RCC 7860 (cell line): ENCODE data around the gene CLDN10.
A peak's percentile ranks its signal among the peaks of the same experiment; 100 is the strongest.
"Not testable (repeated sequence)": the region's sequence is repeated elsewhere in the genome, so short reads cannot be mapped to it uniquely, and the experiment has no call there.

Source experiments
- DNase-seq: peaks from one replicate; pipeline ENCODE4 v3.0.0-alpha.2; 2015; ENCODE audit warnings: low spot score
- FAIRE-seq: peaks from 2 replicates; lab custom pipeline; 2012; peaks lifted over from hg19 to GRCh38; lab: Jason Lieb, UNC

The CLDN10 gene

GRCh38 chr13:95552539-95553441, at the start of gene CLDN10:
Gene CLDN10, plus strand, starts transcription at chr13:95552720. Its CDS starts 34 bp downstream, at chr13:95552754.
- no peak for DNase-seq
- FAIRE-seq, result no peak

- DNase-seq (no peak), FAIRE-seq (no peak)
Observed at GRCh38 chr13:95503662-95504061, 48.9 kb upstream of the CLDN10 start.

- no peak for FAIRE-seq
Observed at GRCh38 chr13:95505265-95505664, 47.3 kb upstream of the CLDN10 start.

DNA sequence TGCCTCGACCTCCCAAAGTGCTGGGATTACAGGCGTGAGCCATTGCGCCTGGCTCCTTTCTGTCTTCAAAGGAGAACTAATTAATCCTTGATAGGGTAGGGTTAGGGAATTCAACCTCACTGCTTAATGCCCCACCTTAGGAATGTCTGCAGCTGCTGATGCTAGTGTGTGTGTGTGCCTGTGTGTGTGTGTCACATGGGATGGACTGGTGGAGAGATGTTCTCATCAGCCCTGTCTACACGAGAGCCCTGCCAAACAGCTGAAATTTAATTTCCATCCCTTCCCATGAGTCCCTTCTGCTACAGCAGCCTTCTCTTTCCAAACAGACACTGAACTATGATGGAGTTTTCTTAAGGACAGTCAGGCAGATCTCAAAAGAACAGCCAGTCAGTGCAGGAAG, 46.5 kb upstream of the CLDN10 start:
- no peak for FAIRE-seq
- no peak for DNase-seq

More at GRCh38 chr13:95505265-95505664, 47.3 kb upstream of the CLDN10 start:
- DNase-seq, result no peak

DNA sequence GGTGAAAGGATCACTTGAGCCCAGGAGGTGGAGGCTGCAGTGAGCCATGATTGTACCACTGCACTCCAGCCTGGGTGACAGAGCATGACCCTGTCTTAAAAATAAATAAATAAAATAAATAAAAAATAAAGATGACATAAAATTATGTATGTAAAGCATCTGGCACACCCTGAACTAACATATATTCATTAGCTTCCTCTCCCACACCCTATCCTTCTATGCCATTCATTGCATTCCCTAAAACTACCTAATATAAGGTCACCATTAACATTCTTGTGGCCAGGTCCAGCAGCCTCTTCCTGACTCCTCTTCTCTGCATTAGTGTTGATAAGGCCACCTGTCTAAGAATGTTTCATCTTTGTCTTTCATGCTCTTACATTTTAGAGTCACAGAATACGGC, 44.5 kb upstream of the CLDN10 start:
- no peak for FAIRE-seq
- DNase-seq, result no peak

DNA sequence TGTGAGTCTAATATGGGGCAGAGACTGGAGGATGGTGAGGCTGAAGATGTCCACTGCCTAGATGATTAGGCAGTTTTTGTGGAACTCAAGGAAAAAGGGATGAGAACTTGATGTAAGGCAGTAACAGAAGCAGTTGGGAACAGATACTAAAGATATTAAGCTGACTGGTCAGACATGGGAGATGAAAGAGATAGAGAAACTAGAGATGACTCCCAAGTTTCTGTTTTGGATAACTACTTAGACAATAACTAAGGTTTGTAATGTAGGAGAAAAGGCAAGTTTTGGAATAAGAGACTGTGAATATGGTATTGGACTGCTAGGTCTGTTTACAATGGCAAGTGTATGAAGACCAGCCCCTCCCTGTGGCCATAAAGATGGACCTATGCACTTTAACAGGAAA, 43.5 kb upstream of the CLDN10 start:
- FAIRE-seq (no peak), DNase-seq (no peak)

GRCh38 chr13:95509521-95510310, 42.8 kb upstream of the CLDN10 start:
- DNase-seq (peak; percentile 48), FAIRE-seq (peak; percentile 18)

DNA sequence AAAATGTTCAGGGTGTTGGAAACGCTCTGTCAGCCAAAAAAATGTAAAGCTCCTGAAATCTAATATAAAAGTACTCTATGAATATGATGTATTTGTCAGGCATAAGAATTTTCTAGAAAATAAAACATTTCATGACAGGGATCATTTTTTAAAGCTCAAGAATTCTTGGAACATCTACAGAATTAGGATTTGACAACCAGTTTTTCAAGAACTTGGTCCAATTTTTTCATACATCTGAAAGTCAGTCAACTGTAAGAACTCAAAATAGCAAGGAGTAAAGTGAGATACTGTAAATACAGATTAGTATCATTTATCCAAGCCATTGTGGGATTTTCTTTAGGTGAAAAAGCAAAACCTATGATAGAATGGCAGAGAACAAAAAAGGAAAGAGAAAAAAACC, 41.6 kb upstream of the CLDN10 start:
- FAIRE-seq (no peak), DNase-seq (no peak)

GRCh38 chr13:95512424-95512823, 40.1 kb upstream of the CLDN10 start:
- FAIRE-seq, result no peak
- DNase-seq, result no peak

DNA sequence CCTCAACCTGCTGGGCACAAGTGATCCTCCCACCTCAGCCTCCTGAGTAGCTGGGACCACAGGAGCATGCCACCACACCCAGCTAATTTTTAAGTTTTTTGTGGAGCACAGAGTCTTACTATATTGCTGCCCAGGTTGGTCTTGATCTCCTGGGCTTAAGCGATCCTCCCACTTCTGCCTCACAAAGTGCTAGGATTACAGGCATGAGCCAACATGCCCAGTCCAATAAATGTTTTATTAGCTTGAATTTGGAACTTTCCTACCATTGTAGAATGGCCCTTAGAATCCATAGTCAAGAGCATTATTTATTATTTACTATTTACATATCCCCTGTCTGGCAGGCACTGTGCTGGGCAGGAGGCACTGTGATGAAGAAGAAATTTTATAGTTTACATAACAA, 39.6 kb upstream of the CLDN10 start:
- no peak for DNase-seq
- FAIRE-seq, result no peak

DNA sequence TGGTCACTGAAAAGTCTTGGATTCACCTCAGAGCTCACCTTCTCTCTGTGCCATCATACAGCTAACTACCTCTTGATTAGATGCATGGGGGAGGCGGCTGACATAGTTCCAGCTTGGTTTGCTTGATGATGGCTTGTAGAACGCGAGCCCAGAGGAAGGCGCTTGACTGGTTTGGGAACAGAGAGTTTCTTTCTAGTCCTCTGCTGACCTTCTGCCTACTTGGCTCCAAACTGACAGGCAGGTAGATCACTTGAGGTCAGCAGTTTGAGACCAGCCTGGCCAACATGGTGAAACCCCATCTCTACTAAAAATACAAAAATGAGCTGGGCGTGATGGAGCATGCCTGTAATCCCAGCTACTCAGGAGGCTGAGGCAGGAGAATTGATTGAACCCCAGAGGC, 36.9 kb upstream of the CLDN10 start:
- not testable (repeated sequence) for DNase-seq, FAIRE-seq

- no peak for DNase-seq
- FAIRE-seq, result no peak
Observed at GRCh38 chr13:95516021-95516420, 36.5 kb upstream of the CLDN10 start.

GRCh38 chr13:95516492-95516891, 36.0 kb upstream of the CLDN10 start:
- no peak for FAIRE-seq
- no peak for DNase-seq

DNA sequence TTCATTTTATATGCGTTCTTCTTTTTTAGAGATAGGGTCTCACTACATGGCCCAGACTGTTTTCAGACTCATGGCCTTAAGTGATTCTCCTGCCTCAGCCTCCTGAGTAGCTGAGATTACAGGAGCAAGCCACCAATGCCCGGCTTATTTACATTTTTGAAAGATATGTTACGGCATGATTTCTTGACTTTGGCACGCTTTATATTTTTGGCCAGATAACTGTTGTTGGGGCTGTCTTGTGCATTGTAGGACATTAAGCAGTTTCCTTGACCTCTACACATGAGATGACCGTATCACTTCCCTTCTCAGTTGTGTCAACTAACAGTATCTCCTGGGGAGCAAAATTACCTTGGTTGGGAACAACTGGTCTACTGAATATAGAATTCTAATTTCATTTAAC, 28.9 kb upstream of the CLDN10 start:
- no peak for DNase-seq
- FAIRE-seq, result no peak

DNA sequence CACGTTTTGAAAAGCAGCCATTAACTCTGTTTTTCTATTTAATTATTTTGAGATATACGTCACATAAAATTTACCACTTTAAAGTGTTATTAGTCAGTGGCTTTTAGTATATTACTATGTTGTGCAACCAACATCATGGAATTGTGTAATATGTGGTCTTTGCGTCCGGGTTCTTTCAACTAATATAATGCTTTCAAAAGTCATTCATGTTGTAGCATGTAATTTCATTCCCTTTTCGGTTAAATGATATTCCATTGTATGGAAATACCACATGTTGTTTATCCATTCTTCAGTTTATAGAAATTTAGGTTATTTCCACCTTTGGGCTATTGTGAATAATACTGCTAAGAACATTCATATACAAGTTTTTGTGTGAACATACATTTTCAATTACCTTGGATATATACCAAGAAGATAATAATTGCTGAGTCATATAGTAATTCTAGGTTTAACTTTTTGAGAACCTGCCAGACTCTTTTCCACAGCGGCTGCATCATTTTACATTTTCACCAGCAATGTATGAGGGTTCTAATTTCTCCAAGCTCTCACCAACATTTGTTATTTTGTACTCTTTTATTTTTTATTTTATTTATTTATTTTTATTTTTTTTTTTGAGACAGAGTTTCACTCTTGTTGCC, 28.1 kb upstream of the CLDN10 start:
- DNase-seq (no peak), FAIRE-seq (no peak)

- FAIRE-seq (no peak), DNase-seq (no peak)
Observed at GRCh38 chr13:95527955-95528354, 24.6 kb upstream of the CLDN10 start.

DNA sequence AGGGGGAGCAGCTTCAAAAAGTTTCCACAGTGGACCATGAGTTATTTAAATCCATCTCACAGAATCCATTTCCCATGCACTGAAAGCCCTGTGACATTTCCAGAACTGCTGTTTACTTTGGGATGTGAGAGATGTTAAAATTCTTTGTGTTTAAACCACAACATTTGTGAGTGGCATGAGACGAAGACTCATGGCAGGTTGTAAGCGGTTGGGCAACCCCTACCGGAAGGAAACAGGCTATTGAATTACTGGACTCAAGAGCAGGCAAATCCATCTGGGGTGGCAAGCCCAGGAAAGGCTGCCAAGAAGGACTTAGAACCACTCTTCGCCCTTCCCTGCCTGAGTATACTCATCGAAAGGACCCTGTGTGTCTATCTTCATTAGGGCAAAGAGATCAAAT, 22.3 kb upstream of the CLDN10 start:
- DNase-seq (peak; percentile 25), FAIRE-seq (no peak)

GRCh38 chr13:95533545-95534160, 18.9 kb upstream of the CLDN10 start:
- no peak for DNase-seq
- no peak for FAIRE-seq

- FAIRE-seq, result peak; percentile 91
- peak; percentile 91 for DNase-seq
Observed at GRCh38 chr13:95535243-95535642, 17.3 kb upstream of the CLDN10 start.

DNA sequence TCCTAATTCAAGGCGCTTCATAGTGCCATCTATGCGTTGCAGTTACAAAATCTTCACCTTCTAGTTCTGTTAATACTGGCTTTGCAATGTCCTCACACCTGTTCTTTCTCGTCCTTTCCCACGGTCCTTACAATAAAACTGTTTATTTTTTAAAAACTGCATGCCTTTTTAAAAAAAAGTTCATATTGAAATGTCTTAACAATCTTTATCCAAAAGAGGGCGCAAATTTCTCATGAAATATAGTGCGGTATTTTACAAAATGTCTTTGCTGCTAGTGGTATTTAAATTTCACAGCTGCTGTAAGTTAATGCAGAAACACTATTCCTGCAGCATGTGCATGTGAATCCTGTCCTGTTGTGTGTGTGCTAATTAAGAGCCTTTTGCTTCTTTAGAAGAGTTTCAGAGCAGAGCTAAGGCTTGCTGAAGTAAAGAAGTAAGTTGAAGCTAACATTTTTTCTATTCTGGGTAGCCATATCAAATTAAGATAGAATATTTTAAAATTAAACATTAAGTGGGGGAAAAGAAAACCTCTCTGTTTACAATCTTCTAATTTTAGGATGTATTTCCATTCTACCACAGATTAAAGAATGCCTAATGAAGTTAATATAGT, 15.8 kb upstream of the CLDN10 start:
- FAIRE-seq, result peak; percentile 62
- no peak for DNase-seq

GRCh38 chr13:95540888-95541287, 11.6 kb upstream of the CLDN10 start:
- FAIRE-seq (no peak), DNase-seq (no peak)
